HG03521 (cell line): ENCODE data around the gene HTR5A.

Experiments used
- ATAC-seq: cut with Tn5 transposase; IDR thresholded peaks from one replicate; pipeline ENCODE4 v1.9.1; 2021; ENCODE audit warnings: mild to moderate bottlenecking, moderate library complexity; ENCODE audit not compliant: unreplicated experiment

Gene HTR5A

DNA sequence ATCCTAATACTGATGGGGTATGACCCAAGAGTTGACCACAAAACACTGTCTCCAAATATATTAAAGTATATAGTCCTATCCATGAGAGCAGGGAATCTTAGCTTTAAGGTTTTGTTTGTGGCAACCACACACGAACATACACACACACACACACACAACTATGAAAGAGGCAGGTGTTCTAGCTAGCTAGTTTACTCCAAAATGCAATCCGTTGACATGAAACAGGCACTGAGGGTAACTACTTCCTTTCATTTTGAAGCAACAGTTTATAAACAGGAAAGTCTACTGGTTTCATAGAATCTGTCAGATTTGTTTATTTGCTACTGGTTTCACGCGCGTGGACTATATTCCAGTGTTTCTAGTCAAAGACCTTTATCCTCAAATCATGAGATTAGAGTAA, 14.8 kb downstream of the HTR5A start:
- ATAC-seq: no peak

DNA sequence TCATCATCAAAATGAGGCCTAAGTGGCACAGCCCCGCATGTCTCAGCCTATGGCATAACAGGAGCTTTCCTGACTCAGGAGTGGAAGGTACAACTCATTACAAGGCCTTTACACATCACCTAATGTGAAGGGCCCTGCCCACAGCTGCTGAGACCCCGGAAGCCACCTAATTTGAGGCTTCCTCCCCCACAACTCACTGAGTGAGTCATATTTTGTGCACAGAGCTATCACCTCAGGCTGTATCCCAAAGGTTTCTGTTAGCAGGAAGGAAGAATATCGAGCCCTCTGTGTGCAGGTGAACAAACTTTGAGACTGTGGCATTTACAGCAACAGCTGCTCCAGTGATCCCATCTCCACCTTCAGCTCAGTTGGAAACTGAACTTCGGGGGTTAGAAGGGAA, 20.6 kb downstream of the HTR5A start:
- ATAC-seq: no peak

DNA sequence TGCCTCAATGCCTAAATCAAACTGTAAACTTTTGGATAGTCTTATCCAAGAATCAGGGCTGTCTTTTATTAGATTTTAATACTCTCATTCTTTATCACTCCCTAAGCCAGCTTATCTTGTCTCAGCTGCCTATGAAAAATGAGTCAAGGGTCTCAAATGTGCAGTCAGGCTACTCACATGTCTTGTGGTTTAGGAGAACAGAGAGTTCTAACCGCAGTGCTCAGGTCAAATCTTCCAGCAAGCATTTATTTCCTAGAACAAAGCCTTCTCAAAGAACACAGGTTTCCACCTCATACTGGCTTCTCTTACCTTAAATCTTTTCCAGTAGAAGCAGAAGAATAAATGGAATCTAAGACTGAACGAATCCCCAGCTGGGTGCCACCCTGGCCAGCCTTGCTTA, 23.5 kb downstream of the HTR5A start:
- ATAC-seq: no peak

DNA sequence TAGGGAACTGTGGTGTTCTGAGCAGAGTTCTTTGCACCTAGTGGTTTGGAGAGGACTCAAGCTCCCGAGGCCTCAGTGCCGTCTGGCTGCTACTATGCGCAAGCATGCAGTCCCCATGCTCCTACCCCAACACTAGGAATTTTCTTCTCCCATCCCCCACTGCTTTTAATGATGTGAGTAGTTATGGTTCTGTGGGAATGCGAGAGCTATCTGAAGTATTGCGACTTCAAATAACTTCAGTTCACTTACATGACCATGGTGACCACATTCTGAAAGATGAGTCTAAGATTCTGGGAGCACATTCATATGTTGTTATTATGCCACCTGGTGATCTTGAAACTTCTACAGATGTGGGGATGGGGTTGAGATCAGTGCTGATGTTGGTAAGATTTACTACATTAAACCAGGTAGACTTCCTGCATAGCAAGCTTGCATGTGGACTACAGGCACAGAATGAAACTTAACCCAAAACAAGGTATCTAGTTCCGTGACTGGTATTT, 24.6 kb downstream of the HTR5A start:
- ATAC-seq: no peak

DNA sequence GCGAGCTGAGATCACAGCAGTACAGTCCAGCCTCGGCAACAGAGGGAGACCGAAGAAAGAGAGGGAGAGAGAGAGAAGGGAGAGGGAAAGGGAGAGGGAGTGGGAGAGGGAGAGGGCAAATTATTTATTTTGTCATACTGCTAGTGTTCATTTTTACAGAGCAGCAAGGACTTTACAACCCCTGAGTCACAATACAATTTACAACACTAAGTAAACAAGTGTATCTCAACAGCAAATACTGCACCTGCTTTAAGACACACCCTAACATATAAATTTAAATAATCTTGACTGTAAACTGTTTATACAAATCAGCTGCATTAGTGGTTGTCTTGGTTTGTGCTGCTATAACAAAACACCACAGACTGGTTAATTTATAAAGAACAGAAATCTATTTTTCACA, 27.2 kb downstream of the HTR5A start:
- ATAC-seq: no peak

DNA sequence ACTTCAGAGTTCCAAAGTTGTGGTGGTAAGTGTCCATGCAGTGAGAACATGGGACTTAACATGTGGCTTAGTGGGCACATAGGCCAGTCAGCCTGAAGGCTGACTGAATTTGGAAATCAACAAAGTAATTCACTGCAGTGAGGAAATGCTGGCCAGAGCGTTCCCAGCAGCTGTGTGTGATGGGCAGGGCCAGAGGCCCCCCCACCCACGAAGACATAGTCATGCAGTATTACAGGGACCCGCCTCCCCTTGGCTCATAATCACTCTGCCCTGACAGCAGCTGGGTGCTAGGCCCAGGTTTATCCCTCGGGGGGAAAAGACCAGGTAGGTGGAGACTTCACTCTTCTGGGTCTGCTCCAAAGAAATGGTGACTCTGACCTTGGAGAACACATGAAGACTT, 33.7 kb downstream of the HTR5A start:
- ATAC-seq: no peak

DNA sequence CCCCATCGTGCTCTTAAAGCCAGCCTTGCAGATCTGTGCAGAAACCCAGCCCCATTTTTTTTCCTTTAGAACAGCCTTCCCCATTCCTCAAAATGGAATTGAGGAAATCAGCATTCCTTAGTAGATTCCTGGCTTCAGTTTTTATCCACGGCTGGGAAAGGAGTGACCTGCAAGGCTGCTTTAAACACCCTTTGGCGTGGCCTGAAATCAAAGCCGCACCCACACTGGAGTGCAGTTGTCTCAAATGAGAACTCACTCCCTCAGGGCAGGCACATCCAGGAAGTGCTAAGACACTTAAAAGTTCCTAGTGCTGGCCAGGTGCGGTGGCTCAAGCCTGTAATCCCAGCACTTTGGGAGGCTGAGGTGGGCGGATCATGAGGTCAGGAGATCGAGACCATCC, 34.8 kb downstream of the HTR5A start:
- no peak for ATAC-seq

DNA sequence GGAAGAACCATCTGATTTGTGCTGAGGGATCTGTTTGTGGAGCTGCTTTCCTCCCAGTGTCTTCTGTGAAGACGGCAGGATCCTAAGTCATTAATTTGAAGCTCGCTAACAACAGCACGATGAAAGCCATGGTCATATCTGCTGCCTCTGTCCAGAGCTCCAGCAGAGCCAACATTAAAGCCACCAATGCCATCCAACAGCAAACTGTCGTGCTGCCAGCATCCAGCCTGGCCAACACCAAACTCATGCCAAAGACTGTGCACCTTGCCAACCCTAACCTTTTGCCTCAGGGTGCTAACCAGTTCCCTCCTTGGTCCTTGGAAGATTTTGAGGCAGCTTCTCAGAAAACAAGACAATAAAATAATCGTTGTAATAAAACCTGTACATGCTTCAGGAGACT, 36.2 kb downstream of the HTR5A start:
- no peak for ATAC-seq

DNA sequence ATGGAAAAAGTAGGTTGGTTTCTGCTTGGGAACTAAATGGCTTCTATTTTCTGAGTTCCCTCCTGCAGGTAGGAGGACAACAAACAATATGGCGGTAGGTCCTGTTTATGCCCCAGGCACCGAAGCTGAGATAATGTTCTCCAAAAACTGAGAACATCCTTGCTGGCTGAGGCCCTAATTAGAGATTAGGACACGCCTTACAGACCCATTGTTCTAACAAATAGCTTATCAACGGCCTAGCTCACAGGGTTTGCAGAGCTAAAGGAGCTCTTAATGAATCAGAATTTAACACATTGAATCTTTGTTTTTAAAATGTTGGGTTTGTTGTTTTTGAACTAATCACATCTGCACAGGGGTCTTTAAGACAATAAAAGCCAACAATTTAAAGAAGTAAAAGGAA, 37.0 kb downstream of the HTR5A start:
- ATAC-seq: no peak

DNA sequence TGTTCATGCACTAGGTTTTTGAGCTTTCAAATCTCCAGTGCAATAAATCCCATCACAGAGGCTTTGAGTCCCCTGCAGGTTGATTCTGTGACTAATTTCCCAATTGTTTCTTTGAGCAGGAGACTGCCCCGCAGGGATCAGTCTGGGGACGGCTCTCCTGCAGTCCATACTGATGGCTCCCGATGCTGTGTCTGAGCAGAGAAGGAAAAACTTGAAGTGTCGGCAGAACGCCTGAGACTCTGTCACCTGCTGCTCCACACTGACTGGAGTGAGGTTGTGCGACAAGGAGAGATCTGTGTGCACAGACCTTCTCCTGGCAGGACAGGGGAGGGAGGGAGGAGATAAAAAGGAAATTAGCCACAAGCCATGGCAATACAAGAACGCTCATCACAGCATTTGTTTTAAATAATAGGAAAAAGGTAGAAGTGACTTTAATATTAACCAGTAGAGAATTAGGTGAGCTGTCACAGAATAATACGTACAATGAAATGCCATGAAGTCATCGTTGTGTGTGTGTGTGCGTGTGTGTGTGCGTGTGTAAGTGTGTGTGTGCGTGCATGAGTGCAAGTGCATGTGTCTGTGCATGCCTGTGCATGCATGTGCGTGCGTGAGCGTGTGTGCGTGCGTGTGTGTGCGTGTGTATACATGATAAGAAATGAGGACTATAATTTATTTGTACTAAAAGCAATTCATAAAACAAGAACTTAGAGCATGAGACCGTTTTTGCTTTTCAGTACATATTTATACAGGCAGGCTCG, 38.2 kb downstream of the HTR5A start:
- no peak for ATAC-seq

DNA sequence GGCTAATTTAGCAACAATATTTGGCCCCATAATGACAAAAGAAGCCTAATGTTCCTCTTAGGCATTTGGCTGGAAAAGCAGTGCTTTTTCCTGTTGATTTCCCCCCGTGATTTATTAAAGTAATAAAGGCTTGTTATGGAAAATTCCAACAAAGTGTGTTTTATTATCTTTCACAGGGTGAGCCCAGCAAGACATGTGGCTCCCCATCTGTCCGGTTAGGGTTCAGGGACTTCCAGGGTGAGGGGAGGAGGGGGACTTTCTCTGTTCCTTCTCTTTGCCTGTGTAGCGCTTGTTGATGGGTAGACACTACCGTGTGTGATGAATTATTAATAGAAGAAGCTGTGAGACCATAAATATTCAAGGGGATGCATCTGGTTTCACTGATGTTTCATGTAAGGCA, 39.0 kb downstream of the HTR5A start:
- no peak for ATAC-seq

DNA sequence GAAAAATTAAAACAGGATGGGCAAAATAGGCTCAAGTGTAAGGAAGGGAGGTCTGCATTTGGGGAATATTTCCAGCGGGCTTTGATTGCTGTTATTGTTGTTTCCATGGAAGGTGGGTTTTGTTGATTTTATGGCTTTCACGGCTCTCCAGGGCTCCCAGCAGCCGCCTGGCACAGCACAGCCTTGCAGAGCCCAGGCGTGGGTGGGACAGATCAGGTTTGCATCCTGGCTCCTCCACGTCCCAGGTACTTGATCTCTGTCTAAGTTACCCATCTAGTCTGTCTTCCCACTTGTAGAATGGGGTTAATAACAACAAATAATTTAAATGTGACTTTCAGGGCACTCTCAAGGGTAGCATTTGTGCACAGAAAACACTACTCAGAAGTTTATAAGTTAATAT, 45.2 kb downstream of the HTR5A start:
- no peak for ATAC-seq

DNA sequence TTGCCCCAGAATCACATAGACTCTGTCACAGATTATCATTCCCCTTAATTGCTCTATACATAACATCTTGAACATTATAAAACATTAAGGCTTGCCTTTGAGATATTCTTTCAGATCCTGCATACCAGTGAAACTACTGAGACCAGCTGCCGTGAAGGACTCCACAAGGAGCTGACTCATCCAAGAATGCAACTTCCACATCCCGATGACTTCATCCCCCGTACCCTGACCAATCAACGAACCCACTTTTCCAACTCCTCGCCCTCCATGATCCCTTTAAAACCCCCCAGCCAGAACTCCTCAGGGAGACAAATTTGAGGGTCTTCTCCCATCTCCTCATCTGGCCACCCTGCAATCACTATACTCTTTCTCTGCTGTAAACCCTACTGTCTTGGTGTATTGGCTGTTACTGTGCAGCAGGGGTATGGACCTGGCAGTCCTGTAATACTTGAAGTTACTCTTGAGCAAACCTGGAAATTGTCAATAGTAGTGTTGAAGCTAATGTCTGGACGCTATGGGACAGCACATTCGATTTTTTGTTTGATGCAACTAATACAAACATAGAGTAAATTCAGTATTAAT, 49.8 kb downstream of the HTR5A start:
- ATAC-seq: no peak

DNA sequence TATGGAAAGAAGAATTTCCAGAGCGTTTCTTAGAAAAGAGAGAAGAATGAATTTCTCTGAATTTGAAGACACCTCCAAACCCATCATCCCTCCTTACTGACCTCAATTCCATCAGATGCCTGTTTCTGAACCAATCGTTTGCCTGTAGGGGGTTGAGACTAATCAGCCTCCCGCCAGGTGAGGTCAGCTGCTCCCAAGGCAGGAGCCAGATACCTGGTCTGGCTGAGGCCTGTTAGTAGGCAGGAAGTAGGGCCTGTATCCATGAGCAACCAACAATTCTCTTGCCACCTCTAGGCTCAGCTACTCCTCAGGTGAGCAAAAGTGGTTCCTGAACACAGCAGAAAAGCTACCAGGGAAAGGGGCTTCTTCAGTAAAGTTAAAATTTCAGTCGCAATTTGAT, 50.3 kb downstream of the HTR5A start:
- ATAC-seq: no peak

DNA sequence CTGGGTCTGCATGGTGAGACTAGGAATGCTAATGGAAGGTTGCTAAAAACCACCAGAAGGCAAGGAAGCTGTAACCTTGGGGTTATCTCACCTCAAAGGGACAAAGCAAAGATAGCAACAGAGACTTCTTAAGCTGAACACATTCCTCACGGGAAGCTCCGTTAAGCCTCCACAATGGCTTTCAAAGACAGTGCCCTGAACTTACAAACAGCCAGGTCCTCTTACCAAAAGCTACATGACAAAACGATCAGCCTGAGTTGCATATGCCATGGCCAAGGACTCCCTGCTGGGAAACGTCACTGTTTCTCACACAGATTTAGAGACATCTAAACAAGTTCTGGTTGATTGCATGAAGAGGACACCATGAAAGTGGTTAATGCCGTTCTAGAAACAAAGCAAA, 52.7 kb downstream of the HTR5A start:
- ATAC-seq: no peak

DNA sequence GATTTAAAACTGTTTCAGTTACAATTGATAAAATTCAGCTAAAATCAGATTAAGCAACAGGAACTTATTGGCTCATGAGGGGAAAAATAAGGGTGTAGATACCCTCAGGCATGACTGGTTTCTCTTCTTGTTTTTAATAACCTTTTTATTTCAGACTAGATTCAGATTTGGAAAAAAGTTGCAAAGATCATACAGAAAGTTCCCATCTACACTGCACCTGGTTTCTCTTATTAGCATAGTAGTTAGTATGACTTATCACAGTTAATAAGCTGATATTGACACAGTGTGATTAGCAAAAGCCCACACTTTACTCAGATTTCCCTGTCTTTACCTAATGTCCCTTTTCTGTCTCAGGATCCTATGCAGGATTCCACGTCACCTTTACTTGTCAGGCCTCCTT, 53.3 kb downstream of the HTR5A start:
- ATAC-seq: no peak

DNA sequence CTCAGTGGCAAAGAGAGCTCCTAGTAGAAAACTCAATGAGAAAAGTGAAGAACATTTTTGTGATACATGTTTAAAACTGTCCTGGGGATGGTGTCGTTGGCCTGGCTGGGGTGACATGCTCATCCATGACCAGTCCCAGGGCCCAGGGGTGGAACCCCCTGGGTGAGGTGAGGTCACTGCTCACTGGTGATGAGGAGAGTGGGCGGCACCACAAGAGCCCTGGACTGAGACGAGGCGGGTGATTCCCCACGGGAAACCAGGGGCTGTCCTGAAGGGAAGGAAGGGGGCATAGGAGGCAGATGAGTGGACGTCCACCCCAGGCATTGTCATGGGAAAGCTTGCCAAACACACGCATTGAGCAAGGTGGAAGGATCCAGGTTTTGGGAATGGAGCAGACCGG, 54.6 kb downstream of the HTR5A start:
- no peak for ATAC-seq

DNA sequence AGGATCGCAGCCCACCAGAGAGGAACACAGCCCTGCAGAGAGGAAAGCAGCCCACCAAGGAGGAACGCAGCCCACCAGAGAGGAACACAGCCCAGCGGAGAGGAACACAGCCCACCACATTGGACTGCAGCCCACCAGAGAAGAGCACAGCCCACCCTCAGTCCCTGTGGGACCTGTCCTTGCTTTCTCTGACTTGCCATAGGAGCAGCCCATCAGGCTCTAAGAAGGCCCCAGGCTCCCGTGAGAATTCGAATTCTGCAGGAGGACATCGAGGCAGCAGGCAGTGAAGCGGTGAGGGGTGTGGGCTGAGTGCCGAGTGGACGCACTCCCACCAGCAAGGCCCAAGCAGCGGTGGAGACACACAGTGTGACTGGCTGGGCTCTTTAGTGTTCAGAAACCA, 59.1 kb downstream of the HTR5A start:
- ATAC-seq: no peak

DNA sequence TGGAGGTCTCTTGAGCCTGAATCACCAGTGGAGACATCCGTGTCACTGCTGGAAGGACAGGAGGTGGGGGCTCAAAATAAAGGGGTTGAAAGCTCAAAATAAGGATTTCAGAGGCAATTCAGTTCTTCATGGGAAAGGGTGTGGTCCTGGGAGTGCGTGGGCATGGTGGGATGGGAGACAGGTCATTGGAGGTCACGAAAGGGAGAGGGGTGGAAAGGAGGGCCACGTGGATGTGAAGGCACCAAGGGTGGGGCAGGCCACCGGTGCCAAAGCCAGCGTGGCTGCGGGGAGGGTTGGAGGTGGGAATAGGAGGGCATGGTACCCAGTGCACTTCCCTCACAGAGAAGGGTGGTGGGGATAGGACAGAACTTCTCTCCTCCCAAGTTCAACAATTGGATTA, 59.7 kb downstream of the HTR5A start:
- no peak for ATAC-seq

DNA sequence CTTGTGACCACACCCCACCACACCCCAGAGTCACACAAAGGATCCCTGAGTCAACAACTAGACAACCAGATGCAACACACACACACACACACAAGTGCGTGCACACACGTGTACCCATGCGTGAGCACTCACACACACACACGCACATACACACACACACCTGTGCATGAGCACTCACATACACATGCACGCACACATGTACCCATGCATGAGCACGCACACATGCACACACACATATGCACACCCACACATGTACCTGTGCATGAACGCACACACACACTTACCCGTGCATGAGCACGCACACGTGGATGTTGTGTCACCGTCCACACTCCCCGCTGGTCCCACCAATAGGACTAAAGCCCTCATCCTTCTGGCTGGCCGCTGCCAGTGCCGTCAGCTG, 60.4 kb downstream of the HTR5A start:
- ATAC-seq: no peak

DNA sequence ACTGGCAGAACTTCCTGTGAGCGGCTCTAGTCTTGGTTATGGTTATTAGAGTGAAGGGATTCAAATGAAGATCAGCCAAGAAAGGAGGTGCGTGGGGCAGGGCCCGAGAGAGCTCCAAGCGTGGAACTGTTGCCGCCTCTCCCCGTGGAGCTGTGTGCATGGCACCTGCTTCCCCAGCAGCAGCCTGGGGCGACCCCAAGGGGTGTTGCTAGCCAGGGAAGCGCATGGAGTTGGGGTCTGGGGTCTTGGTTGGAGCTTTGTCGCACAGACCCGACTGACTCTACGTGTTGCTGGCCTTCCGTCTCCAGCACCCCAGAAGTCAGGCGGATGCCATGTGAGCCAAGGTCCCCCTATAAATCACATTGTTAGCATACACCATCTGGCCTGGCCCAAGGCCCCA, 61.0 kb downstream of the HTR5A start:
- ATAC-seq: no peak

DNA sequence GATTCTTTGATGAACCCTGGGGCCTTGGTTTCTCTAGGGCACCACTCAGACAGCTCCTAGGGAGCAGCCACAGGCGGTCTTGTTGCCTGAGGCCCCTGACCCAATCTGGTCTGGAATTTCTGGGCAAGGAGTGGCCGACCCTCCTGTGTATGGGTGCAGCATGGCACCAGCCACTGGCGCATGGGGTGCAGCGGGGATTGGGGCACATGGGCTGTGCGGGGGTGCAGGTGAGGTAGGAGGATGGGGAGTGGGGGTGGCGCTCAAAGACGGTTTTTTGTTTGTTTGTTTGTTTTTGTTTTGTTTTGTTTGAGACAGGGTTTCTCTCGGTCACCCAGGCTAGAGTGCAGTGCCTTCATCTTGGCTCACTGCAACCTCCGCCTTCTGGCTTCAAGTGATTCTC, 62.3 kb downstream of the HTR5A start:
- ATAC-seq: no peak
